ENCODE data around the gene IFT25. TPM values are rescaled to one million over a fixed set of nuclear protein-coding genes. Genes with fewer than 3 reads are reported as not detected.

Gene IFT25
- polyA plus RNA-seq, 1 donor from 2014 or later = 106 TPM

- TF ChIP-seq REST (IDR thresholded peaks at IDR 0.05; ENCODE audit: borderline replicate concordance) = no peak
- TF ChIP-seq TAF1 (IDR thresholded peaks at IDR 0.05; ENCODE audit: low read depth) = no peak
- no peaks in the 10 kb centered on the region for H3K36me3 ChIP-seq (ENCODE audit: insufficient read depth, low read length)
- H3K9me3 ChIP-seq (ENCODE audit: low read length) = no peaks in the 10 kb centered on the region
- no peak overlapping the region for H3K9ac ChIP-seq (ENCODE audit: low read length)
- H3K27me3 ChIP-seq (ENCODE audit: insufficient read depth, low read depth, low read length) = no peaks in the 10 kb centered on the region
- H3K9me2 ChIP-seq (ENCODE audit: insufficient read depth, low read length) = no peaks in the 10 kb centered on the region
- no peak overlapping the region for H3K4me2 ChIP-seq (ENCODE audit: low read length)
- H3K4me3 ChIP-seq (ENCODE audit: low read length) = no peak overlapping the region
- no peak overlapping the region for H2AFZ ChIP-seq (ENCODE audit: low read depth, low read length)
- H3F3A ChIP-seq (ENCODE audit: insufficient read depth, low read length, poor library complexity, severe bottlenecking) = no peaks in the 10 kb centered on the region
- H3K79me2 ChIP-seq (replicated peaks; ENCODE audit: insufficient read depth, low read length) = no peaks in the 10 kb centered on the region
- H3K27ac ChIP-seq (ENCODE audit: low read length) = no peak overlapping the region
- H4K20me1 ChIP-seq (ENCODE audit: insufficient read depth) = no peaks in the 10 kb centered on the region
These were observed 22.1 kb upstream of the IFT25 start for GRCh38 chr1:53967409-53968124.

GRCh38 chr1:53966794-53967193, 21.3 kb upstream of the IFT25 start:
- Histone ChIP-seq H3K9me2 (ENCODE audit: insufficient read depth, low read length) (no peaks in the 10 kb centered on the region), H3F3A (ENCODE audit: insufficient read depth, low read length, poor library complexity, severe bottlenecking) (no peaks in the 10 kb centered on the region), H3K27ac (ENCODE audit: low read length) (no peak overlapping the region), H3K4me3 (ENCODE audit: low read length) (no peak overlapping the region), H3K27me3 (ENCODE audit: insufficient read depth, low read depth, low read length) (no peaks in the 10 kb centered on the region), H4K20me1 (ENCODE audit: insufficient read depth) (no peaks in the 10 kb centered on the region), H3K36me3 (ENCODE audit: insufficient read depth, low read length) (no peaks in the 10 kb centered on the region), H3K79me2 (replicated peaks; ENCODE audit: insufficient read depth, low read length) (no peaks in the 10 kb centered on the region), H3K4me2 (ENCODE audit: low read length) (no peak overlapping the region), H3K9ac (ENCODE audit: low read length) (no peak overlapping the region), H2AFZ (ENCODE audit: low read depth, low read length) (no peak overlapping the region), H3K9me3 (ENCODE audit: low read length) (no peaks in the 10 kb centered on the region)
- no peak for TF ChIP-seq EZH2 (IDR thresholded peaks at IDR 0.05; ENCODE audit: borderline replicate concordance, insufficient read depth, low read length, poor library complexity, severe bottlenecking)
- no peak for TF ChIP-seq CTCF (IDR thresholded peaks at IDR 0.05; ENCODE audit: poor library complexity, severe bottlenecking)
- TF ChIP-seq TAF1 (IDR thresholded peaks at IDR 0.05; ENCODE audit: low read depth) = no peak
- no peak for TF ChIP-seq RAD21 (conservative IDR thresholded peaks at IDR 0.05)
- no peak for TF ChIP-seq POLR2AphosphoS5 (IDR thresholded peaks at IDR 0.05)
- no peak for TF ChIP-seq SMC3 (conservative IDR thresholded peaks at IDR 0.05; ENCODE audit: poor library complexity)
- no peak for TF ChIP-seq EP300 (conservative IDR thresholded peaks at IDR 0.05; ENCODE audit: poor library complexity, severe bottlenecking)
- no peak for TF ChIP-seq REST (IDR thresholded peaks at IDR 0.05; ENCODE audit: borderline replicate concordance)
- TF ChIP-seq MXI1 (conservative IDR thresholded peaks at IDR 0.05; ENCODE audit: poor library complexity, severe bottlenecking) = no peak

All from neural cell (in vitro differentiated cells).